ENCODE measurements around the gene LLGL1.

The LLGL1 gene

DNA sequence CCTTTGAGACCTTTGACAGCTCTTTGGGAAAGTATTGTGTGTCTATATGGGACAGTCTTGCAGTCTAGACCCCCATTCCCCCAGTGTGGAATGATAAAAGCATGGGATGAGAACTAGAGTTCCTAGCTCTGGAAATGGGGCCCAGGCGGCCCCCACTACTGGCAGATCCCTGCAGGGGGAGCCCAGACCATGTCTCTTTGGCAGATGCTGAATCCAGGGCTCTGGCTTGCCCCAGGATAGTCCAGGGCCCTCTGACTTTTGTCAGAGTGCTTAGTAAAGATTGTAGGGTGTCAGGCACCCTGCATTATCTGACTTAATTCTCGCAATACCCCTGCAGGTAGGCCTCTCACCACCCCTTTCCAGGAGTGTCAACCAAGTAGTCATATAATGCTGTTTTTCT, 33.5 kb upstream of the LLGL1 start:
- Histone ChIP-seq H3K27ac (ENCODE audit: low read depth, low read length) (no peak overlapping the region), H3K4me2 (ENCODE audit: low read depth, low read length, poor library complexity, severe bottlenecking) (no peak overlapping the region), H3K9me3 (ENCODE audit: insufficient read depth, low read length) (no peaks in the 10 kb centered on the region), H2AFZ (ENCODE audit: low read depth, low read length, severe bottlenecking) (no peak overlapping the region), H3K27me3 (ENCODE audit: low read length) (no peaks in the 10 kb centered on the region), H3K9ac (ENCODE audit: low read length) (no peak overlapping the region), H3K36me3 (ENCODE audit: low read length) (peaks cover 9% of the 10 kb centered on the region; the same call in 1 of the 2 replicates), H3K4me3 (ENCODE audit: insufficient read depth, low read length, poor library complexity, severe bottlenecking) (no peak overlapping the region), H3K79me2 (ENCODE audit: insufficient read depth, low read length) (peaks cover 87% of the 10 kb centered on the region), H3F3A (ENCODE audit: insufficient read depth) (no peaks in the 10 kb centered on the region), H4K20me1 (ENCODE audit: low read depth, low read length) (peaks cover 8% of the 10 kb centered on the region; the same call in 1 of the 2 replicates), H3K9me2 (replicated peaks; ENCODE audit: insufficient read depth, low read length) (no peaks in the 10 kb centered on the region)
- TF ChIP-seq EZH2phosphoT487 (conservative IDR thresholded peaks at IDR 0.05; ENCODE audit: low read length), result no peak
- TF ChIP-seq, protein P1, sequence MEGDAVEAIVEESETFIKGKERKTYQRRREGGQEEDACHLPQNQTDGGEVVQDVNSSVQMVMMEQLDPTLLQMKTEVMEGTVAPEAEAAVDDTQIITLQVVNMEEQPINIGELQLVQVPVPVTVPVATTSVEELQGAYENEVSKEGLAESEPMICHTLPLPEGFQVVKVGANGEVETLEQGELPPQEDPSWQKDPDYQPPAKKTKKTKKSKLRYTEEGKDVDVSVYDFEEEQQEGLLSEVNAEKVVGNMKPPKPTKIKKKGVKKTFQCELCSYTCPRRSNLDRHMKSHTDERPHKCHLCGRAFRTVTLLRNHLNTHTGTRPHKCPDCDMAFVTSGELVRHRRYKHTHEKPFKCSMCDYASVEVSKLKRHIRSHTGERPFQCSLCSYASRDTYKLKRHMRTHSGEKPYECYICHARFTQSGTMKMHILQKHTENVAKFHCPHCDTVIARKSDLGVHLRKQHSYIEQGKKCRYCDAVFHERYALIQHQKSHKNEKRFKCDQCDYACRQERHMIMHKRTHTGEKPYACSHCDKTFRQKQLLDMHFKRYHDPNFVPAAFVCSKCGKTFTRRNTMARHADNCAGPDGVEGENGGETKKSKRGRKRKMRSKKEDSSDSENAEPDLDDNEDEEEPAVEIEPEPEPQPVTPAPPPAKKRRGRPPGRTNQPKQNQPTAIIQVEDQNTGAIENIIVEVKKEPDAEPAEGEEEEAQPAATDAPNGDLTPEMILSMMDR (IDR thresholded peaks at IDR 0.05; ENCODE audit: insufficient read depth, low read length, poor library complexity, severe bottlenecking), result no peak

GRCh38 chr17:18194394-18194793, 31.0 kb upstream of the LLGL1 start:
- no peaks in the 10 kb centered on the region for H3K9me2 ChIP-seq (replicated peaks; ENCODE audit: insufficient read depth, low read length)
- H3F3A ChIP-seq (ENCODE audit: insufficient read depth), result no peaks in the 10 kb centered on the region
- H3K27ac ChIP-seq (ENCODE audit: low read depth, low read length), result no peak overlapping the region
- H3K79me2 ChIP-seq (ENCODE audit: insufficient read depth, low read length), result peaks cover 89% of the 10 kb centered on the region
- no peaks in the 10 kb centered on the region for H3K27me3 ChIP-seq (ENCODE audit: low read length)
- no peak overlapping the region for H3K9ac ChIP-seq (ENCODE audit: low read length)
- no peak for TF ChIP-seq EZH2phosphoT487 (conservative IDR thresholded peaks at IDR 0.05; ENCODE audit: low read length)
- TF ChIP-seq, protein P1 (IDR thresholded peaks at IDR 0.05; ENCODE audit: insufficient read depth, low read length, poor library complexity, severe bottlenecking), result no peak
- H3K4me2 ChIP-seq (ENCODE audit: low read depth, low read length, poor library complexity, severe bottlenecking), result no peak overlapping the region
- no peak overlapping the region for H3K4me3 ChIP-seq (ENCODE audit: insufficient read depth, low read length, poor library complexity, severe bottlenecking)
- no peaks in the 10 kb centered on the region for H3K9me3 ChIP-seq (ENCODE audit: insufficient read depth, low read length)
- H2AFZ ChIP-seq (ENCODE audit: low read depth, low read length, severe bottlenecking), result no peak overlapping the region
- H3K36me3 ChIP-seq (ENCODE audit: low read length), result peaks cover 10% of the 10 kb centered on the region; the same call in 1 of the 2 replicates
- H4K20me1 ChIP-seq (ENCODE audit: low read depth, low read length), result peaks cover 5% of the 10 kb centered on the region; the same call in 1 of the 2 replicates

DNA sequence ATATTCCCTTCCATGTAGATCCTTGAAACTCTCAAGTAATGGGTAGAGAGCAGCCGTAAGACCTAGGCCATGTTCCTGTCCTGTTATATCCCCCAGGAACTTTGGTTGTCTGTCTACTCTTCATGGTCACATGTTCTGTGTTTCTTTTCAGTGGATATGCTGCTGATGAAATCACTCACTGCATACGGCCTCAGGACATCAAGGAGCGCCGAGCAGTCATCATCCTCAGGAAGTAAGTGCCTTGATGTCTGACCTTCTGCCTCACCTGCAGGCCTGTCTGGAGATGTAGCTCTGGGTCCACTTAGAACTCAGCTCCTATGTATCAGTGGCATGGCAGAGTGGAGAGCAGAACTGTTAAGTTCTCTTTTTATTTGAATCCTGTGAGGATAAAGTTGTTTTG, 30.6 kb upstream of the LLGL1 start:
- H4K20me1 ChIP-seq (ENCODE audit: low read depth, low read length), result peaks cover 5% of the 10 kb centered on the region; the same call in 1 of the 2 replicates
- no peaks in the 10 kb centered on the region for H3K9me3 ChIP-seq (ENCODE audit: insufficient read depth, low read length)
- no peaks in the 10 kb centered on the region for H3K27me3 ChIP-seq (ENCODE audit: low read length)
- no peak overlapping the region for H3K4me2 ChIP-seq (ENCODE audit: low read depth, low read length, poor library complexity, severe bottlenecking)
- no peak overlapping the region for H3K4me3 ChIP-seq (ENCODE audit: insufficient read depth, low read length, poor library complexity, severe bottlenecking)
- H3K9ac ChIP-seq (ENCODE audit: low read length), result no peak overlapping the region
- peaks cover 10% of the 10 kb centered on the region; the same call in 1 of the 2 replicates for H3K36me3 ChIP-seq (ENCODE audit: low read length)
- no peak overlapping the region for H3K27ac ChIP-seq (ENCODE audit: low read depth, low read length)
- no peaks in the 10 kb centered on the region for H3F3A ChIP-seq (ENCODE audit: insufficient read depth)
- peaks cover 89% of the 10 kb centered on the region for H3K79me2 ChIP-seq (ENCODE audit: insufficient read depth, low read length)
- no peaks in the 10 kb centered on the region for H3K9me2 ChIP-seq (replicated peaks; ENCODE audit: insufficient read depth, low read length)
- H2AFZ ChIP-seq (ENCODE audit: low read depth, low read length, severe bottlenecking), result no peak overlapping the region
- TF ChIP-seq, protein P1 (IDR thresholded peaks at IDR 0.05; ENCODE audit: insufficient read depth, low read length, poor library complexity, severe bottlenecking), result no peak
- no peak for TF ChIP-seq EZH2phosphoT487 (conservative IDR thresholded peaks at IDR 0.05; ENCODE audit: low read length)

Measured in SU-DHL-6 (cell line).